CD4-positive, alpha-beta T cell treated with Interleukin-12 subunit alpha and Interleukin-12 subunit beta, for 1 hour (primary cell): ENCODE measurements around the gene OPTC.
"Not testable (repeated sequence)": the region's sequence is repeated elsewhere in the genome, so short reads cannot be mapped to it uniquely, and the experiment has no call there.

ENCODE experiments used
- DNase-seq: peaks from one replicate; pipeline ENCODE4 v3.0.0-alpha.2; 2020

OPTC gene, protein sequence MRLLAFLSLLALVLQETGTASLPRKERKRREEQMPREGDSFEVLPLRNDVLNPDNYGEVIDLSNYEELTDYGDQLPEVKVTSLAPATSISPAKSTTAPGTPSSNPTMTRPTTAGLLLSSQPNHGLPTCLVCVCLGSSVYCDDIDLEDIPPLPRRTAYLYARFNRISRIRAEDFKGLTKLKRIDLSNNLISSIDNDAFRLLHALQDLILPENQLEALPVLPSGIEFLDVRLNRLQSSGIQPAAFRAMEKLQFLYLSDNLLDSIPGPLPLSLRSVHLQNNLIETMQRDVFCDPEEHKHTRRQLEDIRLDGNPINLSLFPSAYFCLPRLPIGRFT

DNA sequence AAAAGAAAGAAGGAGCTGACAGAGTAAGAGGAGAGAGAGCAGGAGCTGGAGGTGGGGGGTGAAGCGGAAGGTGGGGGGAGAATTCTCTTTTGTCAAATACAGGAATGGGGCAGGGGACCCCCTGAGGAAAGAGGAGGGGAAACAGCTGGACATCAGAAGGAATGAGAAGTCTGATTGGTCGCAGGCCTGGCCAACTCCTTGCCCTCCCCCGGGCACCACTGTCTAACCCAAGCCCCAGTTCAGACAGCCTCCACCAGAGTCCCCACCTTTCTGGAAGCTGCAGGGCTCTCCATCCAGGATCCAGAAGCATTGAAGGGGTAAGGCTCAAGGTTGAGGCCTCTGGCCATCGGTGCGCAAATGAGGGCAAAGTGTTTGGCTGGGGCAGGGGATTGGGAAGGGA is at the start of gene OPTC:
Gene OPTC, plus strand, starts transcription at position 253 of the 400 bp plus-strand sequence. CDS start 1,853 bp downstream, outside the sequence.
- DNase-seq: no peak

DNA sequence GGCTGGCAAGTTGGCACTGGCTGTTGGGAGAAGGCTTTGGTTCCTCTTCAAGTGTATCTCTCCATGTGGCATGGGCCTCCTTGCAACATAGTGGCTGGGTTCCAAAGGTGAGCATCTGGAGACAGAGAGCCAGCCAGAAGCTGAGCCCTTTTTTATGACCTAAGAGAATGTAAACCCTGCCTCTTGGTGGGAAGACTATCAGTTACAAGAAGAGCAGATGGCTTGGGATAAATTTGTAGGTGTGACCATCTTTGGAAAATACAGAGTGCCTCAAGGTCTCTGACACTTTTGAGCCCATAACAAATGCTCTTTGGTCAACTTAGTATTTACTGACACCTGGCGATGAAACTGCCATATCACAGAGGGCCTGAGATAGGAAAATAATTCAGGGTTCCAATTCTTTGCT is 49.8 kb upstream of the OPTC start:
- DNase-seq: no peak

DNA sequence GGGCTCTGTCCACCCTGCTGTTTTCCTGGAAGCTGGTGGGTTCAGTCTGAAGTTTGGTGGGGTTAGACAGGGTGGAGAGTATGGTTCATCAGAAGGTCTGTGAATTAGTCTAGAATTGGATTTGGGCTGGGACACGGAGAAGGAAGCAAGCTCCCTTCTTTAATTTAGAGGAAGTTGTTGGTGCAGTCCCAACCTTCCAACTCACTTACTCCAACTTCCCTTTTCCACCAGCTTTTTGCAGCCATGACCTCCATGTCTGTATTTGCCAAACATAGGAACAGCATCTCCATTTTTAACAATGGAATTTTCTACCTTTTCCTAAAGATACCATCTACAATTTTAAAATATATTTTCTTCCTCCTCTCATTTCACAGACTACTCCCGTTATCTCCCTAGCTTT is 46.8 kb upstream of the OPTC start:
- DNase-seq: no peak

DNA sequence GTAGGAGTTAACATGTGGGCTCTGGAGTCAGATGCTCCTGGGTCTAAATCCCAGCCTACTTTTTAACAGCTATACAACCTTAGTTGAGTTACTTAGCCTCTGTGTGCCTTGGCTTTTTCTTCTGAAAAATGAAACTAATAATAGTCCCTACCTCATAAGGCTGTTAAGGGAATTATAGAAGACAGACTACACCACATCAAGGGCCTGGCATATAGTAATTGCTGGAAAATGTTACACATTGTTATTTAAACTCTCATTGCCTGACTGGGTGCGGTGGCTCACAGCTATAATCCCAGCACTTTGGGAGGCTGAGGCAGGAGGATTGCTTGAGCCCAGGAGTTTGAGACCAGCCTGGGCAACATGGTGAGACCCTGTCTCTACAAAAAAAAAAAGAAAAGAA is 46.4 kb upstream of the OPTC start:
- not testable (repeated sequence) for DNase-seq

DNA sequence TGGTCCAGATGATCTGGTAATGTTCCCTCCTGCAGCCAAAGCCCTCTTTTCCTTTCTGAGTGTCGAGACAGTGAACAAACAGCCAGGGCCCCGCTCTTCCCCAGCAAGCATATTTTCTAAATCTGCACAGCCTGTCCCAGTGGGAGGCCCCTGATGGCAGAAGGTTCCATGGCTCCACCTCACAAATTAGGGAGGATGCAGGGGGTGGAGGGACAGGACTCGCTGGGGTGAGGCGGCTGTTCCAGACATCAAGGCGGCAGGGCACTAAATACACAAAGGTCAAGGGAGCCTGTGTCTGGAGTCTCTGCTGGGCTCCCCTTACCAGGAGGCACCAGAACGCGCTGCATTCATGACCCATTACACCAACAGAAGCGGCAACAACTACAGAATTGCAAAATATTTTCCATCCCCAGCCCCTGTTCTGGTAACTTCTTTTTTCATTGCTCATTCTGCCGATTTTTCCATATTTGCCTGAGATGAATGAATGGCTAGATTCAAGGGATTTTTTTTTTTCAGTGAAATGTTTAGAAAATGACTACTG is 45.4 kb upstream of the OPTC start:
- DNase-seq: no peak

DNA sequence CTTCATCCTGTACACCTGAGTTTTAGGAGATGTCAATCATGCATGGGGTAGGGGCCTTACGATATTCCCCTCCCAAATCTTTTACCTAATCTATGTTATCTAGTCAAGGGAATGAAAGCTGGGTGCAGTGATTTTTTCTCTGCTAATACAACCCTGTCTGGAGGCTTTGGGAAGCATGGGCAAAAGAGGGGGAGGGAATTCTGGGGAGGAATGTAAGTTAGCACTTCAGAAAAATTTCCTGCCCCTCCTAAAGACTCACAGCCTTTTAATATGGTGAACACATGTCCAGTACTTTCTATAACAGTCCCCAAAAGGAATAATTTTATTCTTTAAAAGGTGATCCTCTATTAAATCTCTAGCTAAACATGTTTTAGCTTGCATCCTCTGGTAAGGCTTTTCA is 44.0 kb upstream of the OPTC start:
- DNase-seq: no peak

GRCh38 chr1:203450479-203451149 is 43.3 kb upstream of the OPTC start:
- no peak for DNase-seq

DNA sequence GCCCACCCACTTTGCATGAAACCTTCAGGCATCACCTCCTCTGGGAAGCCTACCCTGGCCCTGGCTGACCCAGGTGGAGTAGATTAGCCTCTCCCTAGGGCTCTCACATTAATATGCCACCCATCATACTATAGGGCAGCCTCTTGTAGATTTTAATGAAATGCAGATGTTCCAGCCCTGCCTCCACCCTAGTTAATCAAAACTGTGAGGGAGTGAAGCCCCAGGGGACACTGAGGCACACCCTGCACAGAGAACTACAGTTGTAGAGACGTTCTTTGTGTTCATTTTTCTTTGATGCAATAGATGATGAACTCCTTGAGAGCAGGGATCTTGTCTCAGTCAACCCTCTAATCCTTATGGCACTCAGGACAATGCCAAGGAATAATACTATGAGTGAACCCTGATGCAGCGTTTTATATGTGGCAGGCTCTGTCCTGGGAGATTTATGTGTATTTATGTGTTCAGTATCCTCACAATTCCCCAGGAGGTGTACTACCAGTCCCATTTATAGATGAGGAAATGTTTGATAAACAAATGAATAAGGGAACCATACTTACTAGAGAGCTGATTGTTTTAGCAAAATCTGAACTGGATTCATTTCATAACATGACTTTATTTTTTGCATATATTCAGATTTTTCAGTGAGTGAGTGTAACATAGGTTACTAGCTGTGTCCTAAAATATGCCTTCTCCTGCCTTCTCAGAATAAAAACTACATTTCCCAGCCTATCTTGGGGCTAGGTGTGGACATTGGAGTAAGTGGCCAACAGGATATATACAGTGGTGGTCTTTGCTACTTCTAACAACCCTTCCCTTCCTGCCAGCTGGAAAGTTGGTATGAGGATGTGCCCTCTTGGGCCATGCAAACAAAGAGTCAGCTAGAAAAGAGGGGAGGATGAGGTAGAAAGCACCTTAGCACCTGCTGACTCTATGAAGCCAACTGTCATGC is 41.8 kb upstream of the OPTC start:
- DNase-seq: no peak

GRCh38 chr1:203453016-203453415 is 40.9 kb upstream of the OPTC start:
- DNase-seq: no peak

GRCh38 chr1:203453616-203454015 is 40.3 kb upstream of the OPTC start:
- DNase-seq: no peak

DNA sequence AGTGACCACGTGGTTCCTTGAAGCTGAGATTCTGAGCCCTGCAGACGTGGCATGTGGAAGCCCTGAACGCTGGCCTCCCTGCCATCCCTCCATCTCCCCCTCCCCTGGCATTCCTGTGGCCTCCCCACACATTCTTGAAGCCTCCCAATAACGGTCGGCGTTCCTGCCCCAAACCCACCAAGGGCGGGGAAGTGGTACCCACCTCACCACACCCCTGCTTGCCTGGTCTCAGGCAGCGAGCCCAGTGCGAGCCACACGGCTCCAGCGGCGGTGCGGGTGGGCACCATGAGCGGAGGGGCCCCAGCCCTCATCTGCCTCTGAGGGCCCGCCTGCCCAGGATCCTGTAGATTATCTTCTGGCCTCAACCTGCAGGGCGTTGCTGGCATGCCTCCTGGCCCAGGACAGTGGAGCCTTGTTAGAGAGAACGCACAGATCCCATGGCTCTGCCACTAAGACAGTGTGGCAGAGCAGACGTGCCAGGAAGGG is 38.9 kb upstream of the OPTC start:
- no peak for DNase-seq

GRCh38 chr1:203455706-203456105 is 38.2 kb upstream of the OPTC start:
- DNase-seq: no peak

DNA sequence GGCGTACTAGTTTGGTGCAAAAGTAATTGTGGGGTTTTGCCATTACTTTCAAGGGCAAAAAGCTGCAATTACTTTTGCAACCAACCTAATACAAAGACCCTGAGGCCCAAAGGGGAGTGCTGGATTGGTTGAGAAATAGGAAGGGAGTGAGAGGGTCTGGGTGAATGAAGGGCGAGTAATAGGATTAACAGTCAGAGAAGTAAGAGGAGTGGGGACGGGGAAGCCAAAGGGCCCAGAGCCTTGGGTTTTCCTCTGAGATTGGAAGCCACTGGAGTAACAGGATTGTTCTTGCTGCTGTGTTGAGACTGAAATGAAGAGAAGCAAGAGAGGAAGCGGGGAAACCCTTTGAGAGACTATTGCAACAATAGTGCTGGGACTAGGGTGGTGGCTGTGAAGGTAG is 37.4 kb upstream of the OPTC start:
- DNase-seq: no peak

- DNase-seq: no peak
These were observed 35.9 kb upstream of the OPTC start for GRCh38 chr1:203458078-203458477.

- no peak for DNase-seq
These were observed 34.2 kb upstream of the OPTC start for GRCh38 chr1:203459671-203460201.

DNA sequence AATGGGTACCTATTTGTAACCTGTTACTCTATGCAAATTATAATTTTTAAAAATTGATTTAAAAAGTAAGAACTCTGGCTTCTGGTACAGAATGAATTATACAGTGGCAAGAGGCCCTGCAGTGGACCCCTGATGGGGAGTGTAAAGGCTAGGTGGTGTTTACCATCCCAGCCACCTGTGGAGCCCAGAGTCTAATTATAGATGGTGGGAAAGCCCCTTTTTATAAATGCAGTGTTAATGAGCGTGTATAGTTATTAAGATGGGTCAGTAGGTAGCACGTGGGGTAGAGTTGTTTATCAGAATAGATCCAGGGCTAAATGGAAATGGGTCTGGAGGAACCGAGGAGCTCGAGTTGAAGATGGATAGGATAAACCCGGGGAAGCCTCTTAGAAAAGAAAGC is 32.2 kb upstream of the OPTC start:
- DNase-seq: no peak

DNA sequence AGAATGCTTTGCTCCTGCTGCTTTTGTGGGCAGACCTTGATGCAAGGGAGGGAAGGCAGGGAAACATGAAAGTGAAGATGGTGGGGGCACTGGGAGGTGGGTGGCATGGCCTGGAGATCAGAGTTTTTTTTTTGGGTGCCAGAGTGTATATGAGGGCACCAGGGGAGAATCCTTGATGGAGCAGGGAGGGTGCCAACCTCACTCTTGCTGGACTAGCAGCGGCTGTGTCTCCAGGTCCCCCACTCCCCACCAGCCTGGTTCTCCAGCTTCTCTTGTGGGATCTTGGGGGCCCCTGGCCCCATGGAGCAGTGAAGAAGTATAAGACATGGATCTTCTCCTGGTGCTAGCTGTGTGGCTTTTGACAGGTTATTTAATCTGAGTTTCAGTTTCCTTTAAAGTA is 31.8 kb upstream of the OPTC start:
- DNase-seq: no peak

GRCh38 chr1:203462878-203463277 is 31.1 kb upstream of the OPTC start:
- no peak for DNase-seq

GRCh38 chr1:203463469-203464062 is 30.4 kb upstream of the OPTC start:
- DNase-seq: no peak

GRCh38 chr1:203464226-203464625 is 29.7 kb upstream of the OPTC start:
- DNase-seq: no peak

DNA sequence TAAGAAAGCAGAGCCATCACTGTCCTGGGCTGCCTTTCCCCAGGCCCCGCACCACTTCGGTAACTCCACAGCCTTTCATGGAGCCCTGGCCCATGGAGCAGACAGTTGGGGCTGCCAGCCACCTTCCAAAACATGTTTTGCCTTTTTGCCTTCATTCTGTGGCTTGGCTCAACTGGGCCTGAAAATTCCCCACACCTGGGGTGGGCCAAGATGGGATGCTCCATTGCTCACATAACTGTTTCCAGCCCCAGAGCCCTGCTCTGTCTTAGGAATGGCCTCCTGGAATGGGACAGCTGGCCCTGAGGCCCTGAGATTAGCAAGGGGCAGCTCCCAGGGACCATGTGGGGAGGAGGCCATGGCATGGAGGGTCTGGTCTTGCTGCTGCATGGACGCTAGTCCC is 29.2 kb upstream of the OPTC start:
- no peak for DNase-seq

DNA sequence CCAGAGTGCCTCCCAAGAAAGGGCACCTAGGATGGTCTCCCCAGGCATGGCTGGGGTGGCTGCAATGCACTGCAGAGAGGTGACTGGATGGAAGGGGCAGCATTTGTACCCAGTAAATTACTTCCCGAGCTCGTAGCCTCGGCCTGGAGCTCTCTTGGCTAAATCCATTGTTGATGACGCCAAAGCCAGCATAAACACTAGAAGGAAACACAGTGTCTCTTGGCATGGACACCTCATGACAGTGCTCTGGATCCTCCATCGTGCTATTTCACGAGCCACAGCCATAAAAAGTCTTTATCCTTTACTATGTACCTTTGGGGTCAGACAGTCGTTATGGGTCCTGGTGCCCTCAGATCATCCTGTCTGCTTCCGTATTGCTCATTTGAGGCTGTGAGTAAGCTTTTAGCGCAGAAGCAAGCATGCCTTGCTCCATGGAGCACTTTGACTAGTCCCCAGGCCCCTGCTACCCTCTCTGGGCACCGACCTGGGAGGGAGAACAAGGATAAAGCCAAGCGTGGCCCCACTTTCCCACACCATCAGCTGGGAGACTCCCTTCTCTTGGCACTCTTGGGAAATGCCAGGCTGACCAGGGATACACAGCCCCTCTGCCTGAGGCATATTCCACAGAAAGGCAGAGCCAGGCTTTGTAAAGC is 28.7 kb upstream of the OPTC start:
- DNase-seq: no peak
